NCI-H2171 treated with DMSO at 0.1 percent for 48 hours (cell line): ENCODE data around the gene SPAG8.

ENCODE experiments used
- DNase-seq: peaks from one replicate; lab custom pipeline; 2025; lab: John Stamatoyannopoulos, UW

The SPAG8 gene

DNA sequence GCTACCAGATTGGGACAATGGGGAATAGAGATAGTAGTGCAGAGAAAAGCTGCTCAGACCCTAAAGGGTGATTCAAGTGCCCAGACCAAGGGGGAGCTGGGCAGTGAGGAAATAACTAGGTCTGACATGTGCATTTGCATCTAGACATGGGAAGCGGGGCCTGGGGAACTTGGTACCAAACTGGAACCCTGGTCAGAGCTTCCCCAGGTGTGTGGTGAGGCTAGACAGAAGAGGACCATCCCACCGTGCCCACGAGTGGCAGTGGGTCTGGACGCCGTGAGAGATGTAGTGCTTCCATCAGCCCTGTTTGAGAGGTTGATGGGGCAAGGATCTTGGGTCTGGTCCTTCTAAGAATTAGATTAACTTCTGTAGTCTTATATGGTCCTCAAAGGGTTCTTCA is 24.5 kb upstream of the SPAG8 start:
- no peak for DNase-seq

DNA sequence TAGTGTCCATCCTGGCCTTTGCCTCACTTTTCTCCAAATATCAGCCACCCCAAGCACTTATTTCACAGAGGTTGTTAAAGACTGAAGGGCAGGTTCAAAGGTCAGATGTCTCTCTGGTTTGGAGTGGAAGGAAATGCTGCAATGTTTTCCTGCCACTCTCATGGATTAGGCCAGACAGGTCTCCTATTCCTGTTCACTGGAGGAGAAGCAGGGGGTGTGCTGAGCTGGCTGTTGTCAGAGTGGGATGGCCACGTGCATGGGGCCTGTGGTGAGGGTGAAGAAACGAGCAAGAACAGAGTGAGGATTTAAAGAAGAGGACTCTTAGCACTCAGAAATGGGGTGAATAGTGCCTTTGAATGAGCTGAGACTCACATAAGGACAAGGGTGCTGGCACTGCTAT is 23.7 kb upstream of the SPAG8 start:
- DNase-seq = no peak

DNA sequence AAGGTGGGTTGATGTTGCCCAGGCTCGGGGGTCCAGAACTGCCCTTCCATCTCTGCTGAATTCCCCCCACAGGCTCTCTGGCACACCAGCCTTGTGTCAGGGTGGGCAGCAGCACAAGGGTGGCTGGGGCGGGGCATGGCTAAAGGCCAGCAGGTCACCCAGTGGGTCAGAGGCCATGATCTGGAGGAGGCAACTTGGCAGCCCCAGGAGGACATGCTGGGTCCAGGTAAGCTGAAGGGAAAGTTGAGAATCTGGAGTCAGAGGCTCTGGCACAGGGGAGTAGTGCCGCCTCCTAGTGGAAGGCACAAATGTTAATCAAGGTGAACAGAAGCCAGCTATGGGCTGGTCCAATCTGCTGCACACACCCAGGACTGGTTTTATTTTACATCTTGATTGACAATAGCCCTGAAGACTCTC is 23.2 kb upstream of the SPAG8 start:
- no peak for DNase-seq

DNA sequence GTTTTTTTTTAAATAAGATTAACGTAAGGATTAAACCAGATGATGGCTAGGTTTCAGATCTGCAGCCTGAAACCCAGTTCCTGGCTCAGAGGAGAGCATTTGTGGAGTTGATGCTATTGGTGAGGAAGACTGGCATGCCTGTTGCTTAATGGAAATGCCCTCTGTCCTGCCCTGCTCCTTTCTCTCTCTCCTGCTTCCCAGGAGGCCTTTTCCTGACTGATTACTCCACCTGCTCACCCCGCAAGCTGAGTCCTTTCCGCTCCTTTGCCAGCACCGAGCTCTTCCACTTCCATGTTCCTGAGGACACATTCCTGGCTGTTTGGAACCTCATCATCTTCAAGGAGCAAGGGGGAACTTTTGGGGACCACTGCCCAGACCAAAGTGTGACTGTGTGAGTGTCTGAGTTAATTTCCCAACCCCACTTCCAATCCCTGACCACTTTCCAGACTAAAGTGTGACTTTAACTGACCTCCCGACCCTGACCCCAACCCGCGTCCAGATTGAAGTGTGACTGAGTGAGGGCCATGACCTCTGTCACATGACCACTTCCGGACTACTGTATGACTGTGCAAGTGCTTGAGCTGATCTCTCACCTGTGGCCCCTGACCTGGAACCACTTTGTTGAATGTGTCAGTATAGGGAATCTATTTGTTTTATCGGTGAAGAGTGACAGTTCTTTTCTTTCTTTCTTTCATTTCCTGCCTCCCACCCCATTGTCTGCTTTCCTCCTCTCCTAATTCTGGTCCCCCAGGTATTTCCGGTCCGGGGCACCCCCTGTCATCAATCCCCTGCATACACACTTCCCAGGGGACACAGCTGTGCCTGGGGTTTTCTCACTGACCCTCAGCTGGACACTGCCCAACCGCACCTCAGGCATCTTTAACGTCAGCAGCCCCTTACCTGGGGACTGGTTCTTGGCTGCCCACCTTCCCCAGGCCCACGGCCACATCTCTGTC is 22.5 kb upstream of the SPAG8 start:
- peak; percentile 1 for DNase-seq

DNA sequence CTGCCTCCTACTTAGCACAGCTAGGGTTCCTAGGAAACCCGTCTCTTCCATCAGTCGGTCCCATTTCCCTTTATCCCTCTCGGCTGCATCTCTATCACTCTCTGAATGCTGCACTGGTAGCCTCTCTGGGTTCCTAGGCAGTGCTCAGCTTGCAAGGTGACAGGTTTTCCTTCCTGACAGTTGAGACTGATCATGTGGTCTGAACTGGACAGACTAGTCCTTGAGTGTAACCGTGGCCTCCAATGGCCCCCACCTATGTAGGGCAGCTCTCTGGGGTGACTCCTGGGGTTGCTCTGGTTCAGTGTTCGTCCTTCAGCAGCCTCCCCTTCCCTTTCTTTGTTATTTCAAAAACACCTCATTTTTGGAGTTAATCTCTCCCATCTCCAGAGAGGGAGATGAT is 20.8 kb upstream of the SPAG8 start:
- DNase-seq = no peak

DNA sequence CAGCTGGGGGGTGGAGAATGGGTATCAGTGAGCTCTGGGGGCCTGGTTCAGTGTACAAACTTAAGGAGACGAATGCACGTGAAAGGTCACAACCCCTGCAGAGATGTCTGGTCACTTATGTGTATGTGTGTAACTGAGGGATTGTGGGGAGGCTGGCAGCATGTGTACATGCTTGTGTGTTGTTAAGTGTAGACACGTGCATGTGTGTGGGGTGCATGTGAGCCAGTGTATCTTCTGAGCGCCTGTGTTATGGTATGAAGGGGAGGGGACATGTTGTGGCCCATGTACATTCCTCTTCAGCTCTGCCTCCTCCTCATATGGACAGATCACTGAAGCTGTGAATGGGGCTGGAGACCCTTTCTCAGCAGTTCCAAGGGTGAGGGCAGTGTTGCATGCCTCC is 19.0 kb upstream of the SPAG8 start:
- no peak for DNase-seq

DNA sequence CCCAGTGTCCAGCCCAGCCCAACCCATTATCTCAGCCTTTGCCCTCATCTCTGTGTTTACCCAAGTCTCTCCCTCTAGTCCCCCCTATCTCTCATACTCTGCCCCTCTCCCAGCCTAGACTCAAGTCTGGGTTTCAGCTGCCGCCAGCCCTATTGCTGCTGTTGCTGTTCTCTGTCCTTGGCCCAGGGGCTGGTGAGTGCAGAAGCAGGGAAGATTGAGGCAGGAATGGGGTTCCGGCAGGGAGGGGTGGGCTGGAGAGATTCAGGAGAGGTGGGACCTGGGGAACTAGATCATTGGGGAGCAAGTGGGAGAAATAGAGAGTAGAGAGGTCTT is 17.7 kb upstream of the SPAG8 start:
- no peak for DNase-seq

DNA sequence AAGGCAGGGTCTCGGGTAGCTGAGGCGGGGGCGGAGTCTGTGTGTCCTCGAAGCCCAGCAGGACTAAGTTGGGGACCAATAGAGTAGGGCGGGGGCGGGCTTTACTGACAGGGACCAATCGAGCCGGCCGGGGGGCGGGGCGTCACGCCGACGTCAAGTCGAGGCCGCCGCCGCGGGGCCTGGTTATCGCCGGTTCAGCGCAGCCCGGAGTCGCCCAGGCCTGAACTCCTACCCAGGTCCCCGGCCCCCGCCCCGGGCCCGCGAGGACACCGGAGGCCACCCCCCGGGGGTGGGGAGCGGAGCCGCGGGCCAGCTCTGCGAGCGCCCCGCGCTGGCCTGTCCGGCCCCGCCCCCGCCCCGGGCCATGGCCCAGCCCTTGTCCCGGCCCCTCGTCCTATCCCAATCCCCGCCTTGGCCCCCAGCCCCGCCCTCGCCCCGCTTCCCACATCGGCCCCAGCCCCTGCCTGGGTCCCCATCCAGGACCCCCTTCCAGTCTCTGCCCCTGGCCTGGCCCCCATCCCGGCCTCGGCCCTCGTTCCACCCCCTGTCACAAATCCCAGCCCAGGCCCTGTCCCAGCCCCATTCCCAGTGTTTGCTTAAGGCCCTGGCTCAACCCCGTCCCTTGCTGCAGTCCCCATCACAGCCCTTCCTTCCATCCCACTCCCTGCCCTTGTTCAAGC is 17.2 kb upstream of the SPAG8 start, which contains the start of gene TMEM8B:
TSS of gene TMEM8B (plus strand) at position 145 of the 680 bp plus-strand sequence. CDS start at position 365, 220 bp downstream.
- peak; percentile 69 for DNase-seq

DNA sequence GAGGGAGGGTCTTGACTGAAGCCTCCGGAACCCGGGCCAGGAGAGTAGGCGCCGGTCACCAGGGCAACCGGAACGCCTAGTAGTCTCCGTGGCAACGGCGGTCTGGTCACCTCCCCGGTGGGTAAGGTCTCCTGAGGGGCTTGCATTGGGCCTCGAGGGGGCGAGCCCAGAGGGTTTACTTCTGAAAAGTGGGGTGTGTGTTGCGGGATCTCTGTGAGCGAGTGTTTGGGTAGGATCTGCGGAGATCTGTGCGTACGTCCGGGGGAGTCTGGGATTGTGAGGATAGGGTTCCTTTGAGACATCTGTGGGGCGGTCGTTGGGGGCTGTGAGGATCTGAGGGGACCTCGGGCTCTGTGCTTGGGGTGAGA is 16.6 kb upstream of the SPAG8 start, which contains the start of gene FAM221B:
TSS of gene FAM221B (minus strand) at position 17 of the 368 bp plus-strand sequence. CDS start 2,571 bp downstream, outside the sequence.
- no peak for DNase-seq

DNA sequence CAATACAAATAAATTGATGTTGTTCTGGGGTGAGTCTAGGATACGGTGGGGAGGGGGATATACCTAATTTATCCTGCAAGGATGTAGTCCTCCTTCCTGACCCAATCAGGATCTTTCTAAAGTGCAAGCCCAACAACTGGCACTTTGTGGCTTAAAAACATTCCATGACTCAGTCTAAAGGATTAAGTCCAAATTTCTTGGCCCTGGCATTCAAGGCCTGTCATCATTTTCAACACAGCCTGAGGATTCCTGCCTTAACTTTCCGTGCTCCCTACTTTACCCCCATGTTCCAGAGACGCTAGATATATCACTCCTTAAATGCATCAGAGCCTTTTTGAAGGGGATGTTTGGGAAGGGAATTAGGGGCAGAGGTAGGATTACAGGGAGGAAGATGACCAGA is 15.4 kb upstream of the SPAG8 start:
- no peak for DNase-seq

DNA sequence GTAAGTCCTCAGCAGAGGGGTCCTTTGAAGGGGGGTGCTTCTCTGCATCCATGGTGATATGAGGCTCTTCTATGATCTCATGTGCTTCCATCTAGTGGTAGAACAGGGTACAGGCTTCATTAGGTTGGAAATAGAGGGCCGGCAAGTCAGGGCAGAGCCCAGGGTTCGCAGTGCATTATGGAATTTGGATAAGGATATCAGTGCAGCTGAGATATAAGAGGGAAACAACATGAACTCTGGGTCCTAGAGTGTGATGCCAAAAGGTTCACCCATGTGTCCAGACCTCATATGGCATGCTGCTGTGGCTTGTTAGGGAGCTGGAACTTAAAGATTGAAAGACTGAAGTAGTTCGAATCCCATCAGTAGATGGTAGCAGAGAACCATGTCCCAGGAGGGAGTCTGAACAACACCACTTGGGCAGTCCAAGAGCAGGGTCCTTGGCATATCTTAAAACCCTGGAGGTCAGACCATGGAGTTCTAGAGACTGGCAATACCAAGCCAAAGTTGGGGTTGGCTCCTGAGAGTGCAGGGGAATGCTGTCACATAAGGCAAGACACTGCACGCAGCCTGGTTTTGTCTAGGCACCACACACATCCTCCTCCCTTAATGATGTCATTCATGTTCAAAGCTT is 14.1 kb upstream of the SPAG8 start:
- DNase-seq = peak; percentile 59

DNA sequence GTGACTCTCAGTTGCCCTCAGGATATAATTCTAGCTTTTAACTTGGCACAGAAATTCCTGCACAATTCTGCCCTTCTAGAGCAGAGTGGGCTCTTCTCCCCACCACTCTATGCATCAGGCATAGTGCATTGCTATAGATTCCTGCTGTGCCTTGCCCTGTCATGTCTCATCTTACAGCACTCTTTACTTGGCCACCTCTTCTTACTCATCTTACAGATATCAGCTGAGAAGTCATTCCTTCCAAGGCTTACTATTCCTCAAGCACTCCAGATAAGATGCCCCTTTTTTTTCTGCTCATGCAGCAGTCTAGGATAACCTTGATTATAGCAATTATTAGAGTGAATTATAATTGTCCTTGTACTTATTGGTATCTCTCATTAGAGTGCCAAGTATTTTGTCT is 10.9 kb upstream of the SPAG8 start:
- DNase-seq = no peak

DNA sequence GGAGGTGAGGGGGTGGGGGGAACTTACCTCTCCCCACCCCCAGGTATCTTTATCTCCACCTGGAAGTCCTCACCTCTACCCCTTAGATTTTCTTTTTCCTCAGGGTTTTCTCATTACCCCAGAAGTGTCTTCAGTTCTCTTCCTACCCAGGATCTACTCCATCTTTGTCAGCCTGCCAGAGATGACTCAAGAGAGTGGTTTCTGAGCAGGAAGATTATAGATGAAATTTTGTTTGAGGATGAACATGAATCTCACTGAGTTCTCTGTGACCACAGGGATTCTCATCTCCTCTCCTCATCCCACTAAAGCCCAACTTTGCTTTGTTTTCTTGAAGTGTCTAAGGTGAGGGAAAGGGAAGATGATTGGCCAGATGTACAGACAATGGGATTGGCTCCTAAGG is 8.0 kb upstream of the SPAG8 start:
- no peak for DNase-seq

DNA sequence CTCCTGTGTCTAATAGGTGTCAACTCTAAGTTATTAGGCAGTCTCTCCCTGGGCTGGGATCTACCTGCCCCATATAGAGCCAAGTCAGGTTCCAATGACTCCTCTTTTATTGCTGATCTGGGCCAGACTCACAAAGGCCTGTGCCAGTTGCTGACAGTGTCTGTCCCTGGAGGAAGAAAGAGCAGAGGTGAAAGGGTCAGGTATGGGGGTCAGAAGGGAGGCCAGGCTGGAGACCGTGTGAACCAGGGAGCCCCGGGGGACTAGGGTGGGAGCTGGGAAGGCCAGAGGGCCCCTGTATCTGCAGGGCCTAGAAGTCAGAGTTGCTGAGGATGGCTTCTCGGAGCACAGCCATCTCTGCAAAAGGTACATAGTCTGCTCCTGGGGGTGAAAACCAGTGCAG is 6.3 kb upstream of the SPAG8 start:
- no peak for DNase-seq

DNA sequence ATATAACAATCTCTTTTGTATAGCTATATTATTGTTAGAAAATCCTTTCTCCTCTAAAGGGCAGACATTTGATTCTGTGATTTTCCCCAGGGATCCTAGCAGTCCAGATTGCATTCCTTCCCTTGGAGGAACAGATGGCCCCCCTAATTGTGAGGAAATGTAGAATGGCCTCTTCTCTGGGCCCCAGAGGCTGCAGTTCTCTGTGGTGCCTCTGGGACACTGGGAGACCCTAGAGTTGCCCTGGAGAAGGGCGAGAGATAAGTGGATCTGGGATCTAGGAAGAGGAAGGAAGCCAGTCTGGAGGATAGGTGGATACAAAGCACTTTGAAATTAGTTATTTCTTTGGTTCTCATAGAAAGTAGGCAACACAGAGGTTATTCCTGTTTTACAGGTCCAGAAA is 4.6 kb upstream of the SPAG8 start:
- peak; percentile 89 for DNase-seq

DNA sequence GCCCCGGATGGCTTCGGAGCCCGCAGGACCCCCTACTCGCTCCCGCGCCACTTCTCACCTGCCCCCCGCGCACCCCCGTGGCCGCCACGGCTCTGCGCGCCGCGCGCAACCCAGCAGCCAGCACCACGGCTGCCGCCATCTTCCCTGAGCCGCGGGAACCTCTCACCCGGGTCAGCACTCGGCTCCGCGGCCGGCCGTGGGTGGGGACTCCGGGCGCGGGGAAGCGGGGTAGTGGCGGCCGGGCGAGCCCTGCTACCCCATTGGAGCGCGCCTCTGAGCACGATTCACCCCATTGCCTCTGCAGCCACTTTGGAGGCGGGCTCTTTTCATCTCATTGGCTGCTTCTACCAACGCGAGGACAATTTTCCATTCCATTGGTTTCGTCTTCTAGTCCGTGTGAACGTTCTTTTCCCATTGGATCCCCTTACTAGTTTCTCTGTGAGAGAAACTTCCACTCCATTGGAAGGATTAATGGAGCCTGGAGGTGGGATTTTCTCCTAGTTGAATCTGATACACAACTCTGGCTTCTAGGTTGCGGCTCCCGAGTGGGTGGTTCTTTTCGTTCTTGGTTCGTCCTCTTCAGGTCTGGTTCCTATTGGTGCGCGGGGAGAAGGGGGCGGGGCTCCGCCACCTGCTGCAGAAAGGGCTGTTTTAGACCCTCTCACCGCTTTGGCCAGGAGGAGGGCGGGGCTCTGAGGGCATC is 2.9 kb upstream of the SPAG8 start, which contains the start of gene HINT2:
TSS of gene HINT2 (minus strand) at position 202 of the 703 bp plus-strand sequence. CDS start at position 139, 63 bp downstream.
- peak; percentile 97 for DNase-seq

DNA sequence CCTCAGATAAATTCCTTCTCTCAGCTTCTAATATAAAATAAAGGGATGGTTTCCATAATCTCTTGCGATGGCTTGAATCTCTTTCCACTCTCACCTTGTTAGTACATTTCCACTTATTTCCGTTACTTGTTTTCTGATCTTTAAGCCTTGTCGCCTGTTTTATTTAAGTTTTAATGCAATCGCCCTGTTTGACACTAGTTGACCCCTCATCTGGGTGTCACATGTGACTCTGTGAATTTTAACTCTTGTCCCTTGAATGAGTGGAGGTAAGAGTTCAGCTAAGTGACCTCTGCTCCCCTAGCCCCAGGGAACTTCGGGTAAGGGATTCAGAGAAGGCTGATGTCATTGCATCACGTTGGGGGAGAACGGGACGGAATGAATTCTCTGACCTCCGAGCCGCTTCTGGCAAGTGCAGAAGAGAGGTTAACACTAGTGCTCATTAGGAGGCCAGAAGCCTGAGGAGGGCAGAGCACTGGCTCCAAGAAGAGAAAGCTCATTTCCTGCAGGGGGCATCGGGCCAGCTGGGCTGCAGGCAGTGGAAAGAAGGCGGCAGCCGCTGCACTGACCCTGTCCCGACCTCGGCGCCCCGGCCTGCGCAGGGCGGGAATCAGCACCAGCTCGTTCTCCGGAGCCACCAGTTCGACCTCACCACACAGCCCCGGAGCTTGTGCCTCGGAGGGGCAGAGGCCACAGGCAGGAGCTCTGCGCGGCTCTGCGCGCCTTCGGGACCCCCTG is 2.2 kb upstream of the SPAG8 start:
- peak; percentile 26 for DNase-seq

DNA sequence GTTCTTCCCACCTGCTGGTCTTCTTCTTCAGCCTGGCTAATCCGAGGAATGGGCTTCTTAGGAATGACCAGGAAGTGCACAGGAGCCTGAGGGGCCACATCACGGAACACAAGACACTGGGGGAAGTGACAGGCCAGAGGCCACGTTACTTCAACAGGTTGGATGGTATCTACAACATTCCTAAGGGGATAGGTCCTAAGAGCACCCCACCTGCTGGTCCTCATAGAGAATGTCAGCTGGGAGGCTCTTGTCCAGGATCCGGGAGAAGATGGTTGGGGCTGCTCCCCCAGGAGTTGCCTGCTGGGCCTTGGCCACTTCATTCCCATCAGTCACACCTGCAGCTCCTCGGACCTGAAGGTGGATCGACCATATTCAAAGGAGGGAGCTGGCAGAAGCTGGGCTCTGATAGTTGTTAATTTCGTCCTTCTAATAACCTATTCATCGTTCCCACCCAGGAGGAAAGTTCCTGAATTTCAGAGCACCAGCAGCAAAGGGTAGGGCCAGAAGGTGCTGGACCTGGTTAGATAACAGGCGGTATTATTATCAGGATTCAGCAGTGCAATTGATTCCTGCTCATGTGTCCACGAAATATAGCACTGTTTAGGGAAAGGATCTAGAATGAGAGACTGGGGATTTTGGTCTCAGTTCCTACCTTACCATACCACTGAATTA is 1.5 kb upstream of the SPAG8 start:
- DNase-seq = peak; percentile 2

DNA sequence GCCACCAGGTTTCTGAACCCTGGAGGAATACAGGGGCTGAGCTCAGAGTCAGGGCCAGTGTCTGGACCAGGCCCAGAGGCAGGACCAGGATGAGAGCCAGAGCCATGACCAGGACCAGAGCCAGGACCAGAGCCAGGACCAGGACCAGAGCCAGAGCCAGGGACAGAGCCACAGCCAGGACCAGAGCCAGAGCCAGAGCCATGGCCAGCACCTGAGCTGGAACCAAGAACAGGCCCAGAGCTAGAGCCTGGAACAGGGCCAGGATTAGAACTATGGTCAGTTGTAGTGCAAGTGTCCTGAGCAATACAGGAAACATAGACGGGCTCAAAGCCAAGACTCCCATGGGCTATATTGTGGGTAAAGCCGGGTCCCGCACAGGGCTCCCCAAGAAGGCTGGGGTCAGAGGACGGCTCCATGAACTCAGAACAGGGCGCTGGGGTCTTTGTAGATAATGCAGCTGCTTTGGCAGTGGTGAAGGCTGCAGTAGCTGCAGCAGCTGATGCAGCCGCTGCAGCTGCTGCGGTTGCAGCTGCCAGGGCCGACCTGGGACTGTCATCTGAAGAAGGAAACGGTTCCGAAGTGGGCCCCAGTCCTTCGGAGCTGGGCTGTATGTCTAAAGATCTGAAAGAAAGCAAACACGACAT is 559 bp downstream of the SPAG8 start:
- no peak for DNase-seq

DNA sequence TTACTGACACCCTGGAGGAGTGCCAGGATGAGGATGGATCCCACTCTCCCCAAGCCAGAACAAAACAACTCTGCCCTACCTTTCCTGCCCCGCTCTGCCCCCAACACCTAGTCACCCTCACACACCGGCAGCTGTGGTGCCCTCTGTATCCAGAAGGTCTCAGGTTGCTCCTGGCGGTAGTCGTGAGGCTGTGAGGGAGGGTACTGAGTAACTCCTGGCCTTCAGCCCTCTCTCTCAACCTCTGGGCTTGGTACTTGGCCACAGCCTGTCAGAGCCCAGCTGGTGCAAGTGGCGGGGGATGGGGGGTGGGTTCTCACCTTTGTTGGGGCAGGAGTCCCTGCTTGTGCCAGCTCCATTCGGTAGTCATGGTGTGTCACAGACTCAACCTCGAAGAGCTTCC is 1.9 kb downstream of the SPAG8 start:
- DNase-seq = no peak
